Stimulated activated naive CD8-positive, alpha-beta T cell treated with anti-CD3 and anti-CD28 coated beads, Interleukin-15, amount 100 ng/mL, for 72 hours (primary cell): ENCODE measurements around the gene MRTFA.

ENCODE experiments used
- ATAC-seq: fragments of 150-1000 bp; cut with Tn5 transposase; 2 replicates; pipeline ENCODE4 v1.10.0; 2021; ENCODE audit warnings: mild to moderate bottlenecking, moderate library complexity
- DNase-seq, 2 donors: peaks; one replicate each; pipeline ENCODE4 v3.0.0; 2021 to 2022
- H3K27ac Mint-ChIP-seq, 2 donors: one replicate each; pipeline ENCODE4 v1.8.0; 2022; ENCODE audit warnings: mild to moderate bottlenecking in 2 of 2, mixed read lengths in 2 of 2, moderate library complexity in 2 of 2
- H3K27me3 Mint-ChIP-seq: one replicate; pipeline ENCODE4 v1.8.0; 2022; ENCODE audit warnings: mixed read lengths
- H3K4me1 Mint-ChIP-seq: one replicate; pipeline ENCODE4 v1.8.0; 2022; ENCODE audit warnings: mild to moderate bottlenecking, mixed read lengths
- H3K4me3 Mint-ChIP-seq, 2 donors: one replicate each; pipeline ENCODE4 v1.8.0; 2022; ENCODE audit warnings: mild to moderate bottlenecking in 2 of 2, mixed read lengths in 2 of 2, moderate library complexity in 1 of 2
- H3K9me3 Mint-ChIP-seq, 2 donors: one replicate each; pipeline ENCODE4 v1.8.0; 2022; ENCODE audit warnings: mixed read lengths in 2 of 2

The MRTFA gene

GRCh38 chr22:40479126-40479800 is 157.3 kb downstream of the MRTFA start:
- no peak for ATAC-seq
- Mint-ChIP-seq H3K27me3 (no peaks in the 10 kb centered on the region), H3K27ac (peak overlapping the region in 1 of 2 donors; percentile 54), H3K9me3 (no peaks in the 10 kb centered on the region), H3K4me1 (peaks cover 54% of the 10 kb centered on the region), H3K4me3 (no peak overlapping the region)
- DNase-seq = no peak

DNA sequence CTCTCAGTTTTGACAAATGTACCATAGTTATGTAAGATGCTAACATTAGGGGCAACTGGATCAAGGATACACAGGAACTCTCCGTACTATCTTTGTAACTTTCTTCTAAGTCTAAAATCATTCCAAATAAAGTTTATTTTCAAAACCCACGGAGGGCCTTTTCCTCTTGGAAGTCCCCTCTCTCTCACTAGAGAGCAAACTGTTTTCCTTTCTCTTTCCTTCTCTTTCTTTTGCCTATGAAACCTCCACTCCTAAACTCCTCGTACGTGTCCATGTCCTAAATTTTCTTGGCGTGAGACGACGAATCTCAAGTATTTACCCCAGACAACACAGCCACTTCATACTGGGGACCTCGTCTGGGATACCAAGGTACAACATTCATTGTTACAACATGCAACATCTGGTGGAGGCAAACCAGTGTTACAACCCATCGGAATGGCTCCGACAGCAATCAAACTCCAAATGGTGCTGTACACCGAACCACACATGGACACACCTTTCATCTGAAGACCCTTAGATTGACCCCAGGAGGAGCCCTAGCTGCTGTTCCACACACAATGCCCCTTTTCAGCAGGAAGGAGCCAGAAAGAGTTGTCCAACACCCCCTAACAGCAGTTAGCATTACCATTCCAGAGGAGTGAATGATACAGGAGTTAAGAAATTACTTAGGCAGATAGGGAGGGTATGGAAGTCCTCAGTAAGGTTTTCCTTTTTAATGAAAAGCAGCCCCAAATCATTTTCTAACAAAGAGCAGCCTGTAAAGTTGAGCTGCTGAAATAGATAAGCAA is 158.0 kb downstream of the MRTFA start:
- Mint-ChIP-seq H3K4me3 (no peak overlapping the region), H3K27ac (no peak overlapping the region), H3K4me1 (peaks cover 60% of the 10 kb centered on the region), H3K9me3 (no peaks in the 10 kb centered on the region), H3K27me3 (no peaks in the 10 kb centered on the region)
- DNase-seq (no peak), ATAC-seq (no peak)

DNA sequence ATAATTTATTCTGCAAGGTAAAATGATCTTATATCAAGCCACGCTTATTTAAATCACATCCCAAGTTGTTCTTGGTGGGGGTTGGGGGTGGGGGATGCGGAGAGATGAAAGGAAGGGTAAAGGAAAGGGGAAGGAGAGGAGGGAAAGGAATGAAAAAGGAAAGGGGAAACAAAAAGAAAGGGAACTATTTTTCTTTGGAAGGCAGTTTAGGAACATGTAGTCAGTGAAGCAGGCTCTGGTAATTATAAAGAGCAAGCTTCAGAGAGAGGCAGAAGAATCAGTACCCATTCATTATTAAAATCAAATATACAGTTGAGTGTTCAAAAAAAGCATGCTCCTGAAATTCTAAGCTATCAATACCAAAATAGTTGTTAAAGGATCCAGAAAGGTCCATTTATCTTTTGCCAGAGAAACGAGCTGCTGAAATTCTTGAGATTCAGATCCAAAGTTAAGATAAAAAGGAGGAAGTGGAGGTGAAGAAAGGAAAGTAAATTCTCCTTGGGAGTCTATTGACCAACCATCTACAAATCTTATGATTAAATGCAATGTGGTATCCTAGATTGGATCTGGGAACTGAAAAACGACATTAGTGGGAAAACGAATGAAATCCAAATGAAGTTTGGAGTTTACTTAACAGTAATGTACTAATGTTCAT is 158.7 kb downstream of the MRTFA start:
- Mint-ChIP-seq H3K9me3 (no peaks in the 10 kb centered on the region), H3K4me1 (peaks cover 65% of the 10 kb centered on the region), H3K4me3 (no peak overlapping the region), H3K27ac (no peak overlapping the region), H3K27me3 (no peaks in the 10 kb centered on the region)
- ATAC-seq = no peak
- no peak for DNase-seq

- H3K4me3 Mint-ChIP-seq = no peak overlapping the region
- DNase-seq (no peak), ATAC-seq (no peak)
- no peaks in the 10 kb centered on the region for H3K9me3 Mint-ChIP-seq
- no peak overlapping the region for H3K27ac Mint-ChIP-seq
- no peaks in the 10 kb centered on the region for H3K27me3 Mint-ChIP-seq
- H3K4me1 Mint-ChIP-seq = peaks cover 67% of the 10 kb centered on the region
Observed at GRCh38 chr22:40476341-40476740, 160.2 kb downstream of the MRTFA start.

DNA sequence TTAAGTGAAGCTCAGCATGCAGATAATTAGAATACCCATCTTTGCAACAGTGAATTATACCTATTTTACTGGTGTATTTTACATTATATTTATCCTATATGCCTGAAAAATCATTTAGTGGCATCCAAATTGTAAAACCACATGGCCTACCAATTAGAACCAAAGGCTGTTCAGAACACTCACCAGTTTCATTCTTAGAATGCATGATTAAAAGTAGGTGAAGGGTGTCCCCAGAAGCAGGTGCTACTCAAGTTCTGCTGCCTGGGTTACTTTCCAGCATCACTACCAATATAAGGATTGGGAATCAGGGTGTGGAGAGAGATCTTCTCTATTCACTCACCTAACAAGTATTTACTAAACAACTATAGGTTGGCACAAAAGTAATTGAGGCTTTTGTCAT is 162.8 kb downstream of the MRTFA start:
- Mint-ChIP-seq H3K27me3 (no peaks in the 10 kb centered on the region), H3K4me3 (no peak overlapping the region), H3K9me3 (no peaks in the 10 kb centered on the region), H3K4me1 (peaks cover 55% of the 10 kb centered on the region), H3K27ac (no peak overlapping the region)
- no peak for DNase-seq
- ATAC-seq = no peak

GRCh38 chr22:40472579-40472978 is 163.9 kb downstream of the MRTFA start:
- H3K27ac Mint-ChIP-seq = peak overlapping the region in 1 of 2 donors; percentile 54
- no peak overlapping the region for H3K4me3 Mint-ChIP-seq
- ATAC-seq (no peak), DNase-seq (no peak)
- peaks cover 44% of the 10 kb centered on the region for H3K4me1 Mint-ChIP-seq
- H3K27me3 Mint-ChIP-seq = no peaks in the 10 kb centered on the region
- H3K9me3 Mint-ChIP-seq = no peaks in the 10 kb centered on the region

DNA sequence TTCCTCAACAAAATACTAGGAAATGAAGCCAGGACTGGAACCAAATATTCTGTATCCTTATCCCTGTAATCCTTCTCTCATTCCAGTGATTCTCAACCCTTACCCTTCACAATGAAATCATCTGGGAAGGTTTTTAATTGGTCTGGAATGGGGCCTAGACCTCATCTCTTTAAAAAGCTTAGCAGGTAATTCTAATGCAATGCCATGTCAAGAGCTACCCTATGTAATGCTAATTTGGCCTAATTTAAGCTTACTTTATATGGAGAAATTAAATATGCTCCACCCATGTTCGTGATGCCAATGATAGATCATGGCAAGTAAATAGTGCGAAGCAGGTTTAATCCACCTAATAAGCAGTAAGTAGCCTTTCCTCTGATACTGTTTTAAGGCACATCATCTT is 164.5 kb downstream of the MRTFA start:
- Mint-ChIP-seq H3K4me1 (peaks cover 42% of the 10 kb centered on the region), H3K27ac (no peak overlapping the region), H3K27me3 (no peaks in the 10 kb centered on the region), H3K4me3 (no peak overlapping the region), H3K9me3 (no peaks in the 10 kb centered on the region)
- ATAC-seq (no peak), DNase-seq (no peak)

GRCh38 chr22:40469181-40469580 is 167.3 kb downstream of the MRTFA start:
- H3K27me3 Mint-ChIP-seq = no peaks in the 10 kb centered on the region
- no peaks in the 10 kb centered on the region for H3K9me3 Mint-ChIP-seq
- peaks cover 34% of the 10 kb centered on the region for H3K4me1 Mint-ChIP-seq
- ATAC-seq (no peak), DNase-seq (no peak)
- H3K27ac Mint-ChIP-seq = no peak overlapping the region
- no peak overlapping the region for H3K4me3 Mint-ChIP-seq

DNA sequence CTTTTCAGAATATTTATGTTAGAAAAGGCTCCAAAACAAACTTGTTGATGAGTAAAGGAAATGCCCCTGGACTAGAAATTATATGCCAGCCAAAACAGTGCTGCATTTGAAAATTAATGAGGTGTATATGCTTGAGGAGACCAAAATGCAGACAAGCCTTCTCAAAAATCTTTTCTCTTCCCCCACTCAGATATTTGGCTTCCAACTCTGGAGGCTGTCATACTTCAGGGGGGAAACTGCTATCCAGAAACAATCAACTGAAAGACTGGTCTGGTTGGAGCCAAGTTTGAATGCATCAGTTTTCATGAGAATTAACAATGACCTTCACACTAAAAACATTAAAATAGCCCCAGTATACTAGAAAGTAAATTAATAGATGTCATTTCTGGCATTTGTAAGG is 167.9 kb downstream of the MRTFA start:
- no peak for ATAC-seq
- Mint-ChIP-seq H3K4me3 (no peak overlapping the region), H3K27me3 (no peaks in the 10 kb centered on the region), H3K4me1 (peaks cover 34% of the 10 kb centered on the region), H3K9me3 (no peaks in the 10 kb centered on the region), H3K27ac (peak overlapping the region in 1 of 2 donors; percentile 53)
- no peak for DNase-seq

GRCh38 chr22:40466976-40467375 is 169.5 kb downstream of the MRTFA start:
- ATAC-seq (no peak), DNase-seq (no peak)
- no peaks in the 10 kb centered on the region for H3K27me3 Mint-ChIP-seq
- no peak overlapping the region for H3K27ac Mint-ChIP-seq
- no peak overlapping the region for H3K4me3 Mint-ChIP-seq
- H3K9me3 Mint-ChIP-seq = no peaks in the 10 kb centered on the region
- H3K4me1 Mint-ChIP-seq = peaks cover 33% of the 10 kb centered on the region

DNA sequence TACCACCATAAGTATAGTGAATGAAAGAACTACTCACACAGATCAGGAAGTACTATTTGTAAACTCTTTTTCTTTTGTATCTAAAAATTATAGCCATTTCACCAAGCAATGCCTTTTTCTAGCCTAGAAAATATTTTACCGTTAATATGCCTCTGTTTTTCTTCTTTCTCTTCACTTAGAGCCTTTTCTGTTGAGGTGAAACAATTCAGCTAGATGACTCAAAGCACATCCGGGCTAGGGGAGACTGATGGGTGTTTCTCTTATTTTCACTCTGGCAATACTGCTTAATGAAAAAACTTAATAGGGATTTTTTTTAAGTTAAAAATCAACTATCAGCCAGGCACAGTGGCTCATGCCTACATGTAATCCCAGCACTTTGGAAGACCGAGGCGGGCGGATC is 172.8 kb downstream of the MRTFA start:
- Mint-ChIP-seq H3K4me1 (peaks cover 56% of the 10 kb centered on the region), H3K27ac (peak overlapping the region; percentile 98), H3K4me3 (peak overlapping the region; percentile 89 to 93), H3K27me3 (no peaks in the 10 kb centered on the region), H3K9me3 (no peaks in the 10 kb centered on the region)
- ATAC-seq (peak; percentile 81), DNase-seq (peak in 1 of 2 donors; percentile 37)

DNA sequence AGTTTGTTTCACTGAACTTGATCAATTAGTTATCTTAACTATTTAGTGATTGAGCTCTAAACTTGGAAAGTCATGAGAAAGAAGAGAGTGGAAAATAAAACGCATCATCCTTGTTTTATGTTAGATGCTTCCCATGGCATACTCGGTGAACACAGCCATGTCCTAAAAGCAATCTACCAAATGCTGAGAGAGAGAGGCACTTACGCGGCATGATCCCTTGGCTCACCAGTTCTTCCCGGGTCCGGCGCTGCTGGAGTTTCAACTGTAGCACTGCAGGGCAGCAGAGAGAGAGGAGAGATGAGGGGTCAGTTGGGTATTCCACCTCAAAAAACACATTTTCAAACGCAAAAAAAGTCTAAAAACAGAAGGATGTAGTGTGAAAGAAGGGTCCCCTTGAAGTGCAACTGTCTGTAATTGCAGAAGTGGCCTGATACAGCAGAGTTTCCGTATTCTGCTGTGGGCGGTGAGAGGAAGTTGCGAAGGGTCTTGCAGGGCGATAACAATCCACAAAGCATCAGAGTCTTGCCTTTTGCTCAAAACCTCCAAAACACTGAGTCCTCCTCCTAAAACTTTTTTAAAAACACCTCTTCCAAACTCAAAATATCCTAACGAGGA is 173.4 kb downstream of the MRTFA start:
- peaks cover 61% of the 10 kb centered on the region for H3K4me1 Mint-ChIP-seq
- peak overlapping the region; percentile 89 to 93 for H3K4me3 Mint-ChIP-seq
- H3K27ac Mint-ChIP-seq = peak overlapping the region; percentile 98
- no peaks in the 10 kb centered on the region for H3K27me3 Mint-ChIP-seq
- ATAC-seq (peak; percentile 93), DNase-seq (peak; percentile 49 to 62)
- no peaks in the 10 kb centered on the region for H3K9me3 Mint-ChIP-seq

GRCh38 chr22:40462195-40462984 is 174.1 kb downstream of the MRTFA start:
- DNase-seq (no peak), ATAC-seq (peak; percentile 57)
- Mint-ChIP-seq H3K4me3 (peak overlapping the region; percentile 89 to 93), H3K9me3 (no peaks in the 10 kb centered on the region), H3K4me1 (peaks cover 69% of the 10 kb centered on the region), H3K27ac (peak overlapping the region; percentile 98), H3K27me3 (no peaks in the 10 kb centered on the region)

DNA sequence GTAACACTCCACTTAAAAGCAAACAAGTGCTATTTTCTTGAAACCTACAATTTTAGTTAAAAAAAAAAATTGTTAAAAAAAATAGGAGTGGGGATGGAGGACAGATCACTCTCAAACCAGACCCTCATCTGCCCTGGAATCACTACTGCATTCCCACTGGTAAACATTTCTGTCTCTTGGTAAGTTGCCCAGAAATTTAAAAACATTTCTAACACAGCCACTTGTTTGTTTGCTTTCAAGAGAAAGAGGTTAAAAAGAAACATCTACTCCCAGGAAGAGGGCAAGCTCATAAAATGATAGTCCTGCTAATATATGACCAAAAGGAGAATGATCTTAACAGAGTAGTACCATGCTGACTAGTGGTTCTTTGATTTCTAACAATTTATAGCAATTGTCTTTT is 182.8 kb downstream of the MRTFA start:
- Mint-ChIP-seq H3K9me3 (no peaks in the 10 kb centered on the region), H3K4me1 (peaks cover 80% of the 10 kb centered on the region), H3K27me3 (no peaks in the 10 kb centered on the region), H3K27ac (no peak overlapping the region), H3K4me3 (no peak overlapping the region)
- DNase-seq (no peak), ATAC-seq (no peak)
